Islet precursor cell (in vitro differentiated cells): Measurements from ENCODE around the gene WDFY4.

Experiments
- DNase-seq: peaks from one replicate; pipeline ENCODE4 v3.0.0-alpha.2; 2018

WDFY4 gene

DNA sequence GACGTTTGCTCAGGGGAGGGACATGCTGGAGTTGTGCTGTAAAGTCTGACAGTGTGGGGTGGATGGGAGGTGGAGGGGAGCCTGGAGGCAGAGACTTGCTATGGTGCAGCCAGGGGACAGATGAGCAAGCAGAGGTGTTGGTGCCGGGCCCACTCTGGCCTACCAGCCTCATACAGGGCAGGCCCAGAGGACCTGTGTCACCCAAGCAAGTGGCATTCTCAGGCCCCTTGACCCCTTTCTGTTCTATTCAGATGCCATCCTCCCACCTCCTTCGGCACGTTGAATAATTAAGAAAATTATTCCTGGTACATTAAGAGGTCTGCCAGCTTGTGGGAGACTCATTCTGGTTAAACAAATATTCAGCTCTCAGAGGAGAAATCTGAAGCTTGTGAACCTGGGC is 8.5 kb downstream of the WDFY4 start:
- DNase-seq, result peak; percentile 31

DNA sequence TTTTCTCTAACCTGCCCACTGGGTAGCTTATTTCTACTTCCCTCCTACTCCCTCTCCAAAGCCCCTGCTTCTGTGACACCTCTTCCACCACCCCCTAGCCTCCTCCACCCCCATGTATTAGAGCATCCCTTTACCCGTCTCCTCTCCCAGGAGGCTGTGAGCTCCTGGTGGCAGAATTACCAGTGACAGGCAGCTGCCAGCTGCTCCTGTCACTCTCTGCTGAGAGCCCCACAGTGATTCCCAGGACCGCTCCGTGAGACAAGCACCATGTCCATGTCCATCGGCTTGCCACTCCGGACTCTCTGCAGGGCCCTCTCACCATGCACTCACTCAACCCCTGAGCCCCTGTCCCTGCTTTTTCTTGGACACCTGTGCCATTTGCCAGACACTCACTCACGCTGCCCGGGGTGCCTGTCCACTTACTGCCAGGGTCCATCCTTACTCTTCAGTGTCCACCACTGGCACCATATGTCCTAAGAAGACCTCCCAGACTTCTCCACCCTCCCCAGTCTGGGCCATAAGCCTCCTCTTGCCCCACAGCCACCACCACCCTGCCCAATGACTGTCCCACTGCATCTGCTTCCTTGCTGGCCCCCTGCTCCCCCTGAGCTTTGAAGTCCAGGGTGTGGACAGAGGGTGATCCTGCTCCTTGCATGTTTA is 9.8 kb downstream of the WDFY4 start:
- peak; percentile 40 for DNase-seq

GRCh38 chr10:48695636-48696534 is 11.2 kb downstream of the WDFY4 start:
- DNase-seq, result peak; percentile 32

DNA sequence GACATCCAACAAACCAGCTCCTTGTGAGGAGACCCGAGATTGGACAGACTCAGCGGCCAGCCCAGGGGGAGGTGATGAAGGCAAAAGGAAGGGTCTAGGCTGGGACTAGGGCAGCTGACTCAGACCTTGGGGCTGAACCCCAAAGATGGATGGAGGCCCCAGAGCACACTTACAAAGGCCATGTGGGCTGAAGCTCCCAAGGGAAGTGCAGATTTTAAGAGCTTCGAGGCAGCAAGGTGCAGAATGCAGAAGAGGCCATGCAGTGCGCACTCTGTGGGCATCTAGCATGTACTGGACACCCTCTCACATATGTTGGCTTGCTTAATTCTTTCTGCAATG is 11.8 kb downstream of the WDFY4 start:
- DNase-seq, result peak; percentile 32

DNA sequence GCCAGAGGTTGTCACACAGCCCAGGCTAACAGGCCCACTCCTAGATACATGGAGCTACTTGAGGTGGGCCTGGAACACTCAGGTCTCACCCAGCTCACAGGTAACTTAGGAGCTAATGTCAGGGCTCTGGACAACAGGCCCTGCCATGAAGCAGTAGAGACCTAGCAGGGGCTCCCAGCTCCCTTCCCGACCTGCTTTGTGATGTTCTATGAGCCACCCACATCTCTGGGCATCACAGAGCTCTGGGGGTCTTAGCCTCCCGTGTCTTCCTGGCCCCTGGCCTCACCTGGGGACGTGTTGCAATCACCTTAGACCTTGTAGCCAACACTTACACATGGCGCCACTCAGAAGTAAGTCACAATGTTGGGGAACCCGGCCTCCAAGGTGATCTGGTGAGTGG is 12.4 kb downstream of the WDFY4 start:
- DNase-seq, result peak; percentile 33

GRCh38 chr10:48697821-48698764 is 13.4 kb downstream of the WDFY4 start:
- DNase-seq, result peak; percentile 37

GRCh38 chr10:48699011-48699627 is 14.4 kb downstream of the WDFY4 start:
- DNase-seq, result peak; percentile 41

DNA sequence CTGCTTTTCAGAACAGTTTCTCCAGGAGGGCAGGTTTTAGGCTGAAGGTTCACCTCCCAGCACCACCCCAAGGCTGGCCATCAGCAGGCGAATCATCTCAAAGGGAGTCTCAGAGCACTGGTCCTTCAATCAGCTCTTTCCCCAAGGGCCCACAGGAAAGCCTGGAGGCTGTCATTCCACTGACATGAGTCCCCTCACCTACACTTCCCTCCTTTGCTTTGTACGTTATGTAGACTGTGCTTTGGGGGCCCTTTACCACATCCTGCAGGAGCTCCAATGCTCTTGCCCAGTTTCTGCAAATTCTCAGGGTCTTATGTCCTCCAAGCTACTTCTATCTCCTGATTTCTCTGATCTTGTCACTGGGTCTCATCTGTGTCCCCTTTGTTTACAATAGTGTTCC is 15.4 kb downstream of the WDFY4 start:
- peak; percentile 52 for DNase-seq

GRCh38 chr10:48700493-48700892 is 15.8 kb downstream of the WDFY4 start:
- peak; percentile 20 for DNase-seq

DNA sequence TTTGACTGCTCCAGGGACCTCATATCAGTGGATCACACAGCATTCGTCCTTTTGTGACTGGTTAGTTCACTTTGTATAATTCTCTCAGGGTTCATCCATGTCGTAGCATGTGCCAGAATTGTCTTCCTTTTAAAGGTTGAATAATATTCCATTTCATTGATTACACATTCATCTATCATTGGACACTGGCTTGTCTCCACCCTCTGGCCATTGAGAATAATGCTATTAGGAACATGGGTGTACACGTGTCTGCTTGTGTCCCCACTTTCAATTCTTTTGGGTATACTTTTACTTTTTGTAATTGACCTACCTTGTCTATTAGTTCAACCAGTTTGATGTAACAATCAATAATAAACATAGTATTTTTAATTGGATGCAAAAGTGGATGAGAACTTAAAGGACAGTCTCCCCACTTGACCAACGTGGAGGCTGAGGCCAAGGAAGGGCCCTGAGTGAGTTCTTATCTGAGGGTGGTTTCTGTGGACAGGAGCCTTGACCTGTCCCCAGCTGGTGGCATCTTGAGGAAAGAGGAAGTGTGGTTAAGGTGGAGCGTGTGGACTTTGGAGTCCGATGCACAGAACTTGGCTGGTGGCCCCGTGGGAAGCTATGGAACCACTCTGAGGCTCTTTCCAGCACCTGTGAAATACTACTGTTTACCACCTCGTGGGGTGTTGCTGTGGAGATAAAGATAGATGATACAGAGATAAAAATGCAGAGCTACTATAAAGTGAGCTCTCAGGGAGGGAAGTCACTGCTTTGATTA is 16.6 kb downstream of the WDFY4 start:
- peak; percentile 17 for DNase-seq

DNA sequence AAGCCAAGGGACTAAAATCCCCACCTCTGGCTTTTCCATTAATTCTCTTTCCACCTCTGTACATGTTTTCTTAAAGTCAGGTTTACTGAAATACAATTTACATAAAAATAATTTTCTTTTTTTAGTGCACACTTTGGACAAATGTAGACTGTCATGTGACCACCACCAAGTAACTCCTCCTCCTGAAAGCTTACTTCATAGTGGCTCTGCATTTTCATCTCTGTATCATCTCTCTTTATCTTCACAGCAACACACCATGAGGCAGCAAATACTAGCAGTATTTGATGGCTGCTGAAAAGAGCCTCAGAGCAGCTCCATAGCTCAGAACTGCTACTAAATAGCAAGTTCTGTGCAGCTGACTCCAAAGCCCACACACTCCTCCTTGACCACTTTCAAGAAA is 17.3 kb downstream of the WDFY4 start:
- DNase-seq, result no peak

GRCh38 chr10:48703531-48704122 is 19.0 kb downstream of the WDFY4 start:
- no peak for DNase-seq

DNA sequence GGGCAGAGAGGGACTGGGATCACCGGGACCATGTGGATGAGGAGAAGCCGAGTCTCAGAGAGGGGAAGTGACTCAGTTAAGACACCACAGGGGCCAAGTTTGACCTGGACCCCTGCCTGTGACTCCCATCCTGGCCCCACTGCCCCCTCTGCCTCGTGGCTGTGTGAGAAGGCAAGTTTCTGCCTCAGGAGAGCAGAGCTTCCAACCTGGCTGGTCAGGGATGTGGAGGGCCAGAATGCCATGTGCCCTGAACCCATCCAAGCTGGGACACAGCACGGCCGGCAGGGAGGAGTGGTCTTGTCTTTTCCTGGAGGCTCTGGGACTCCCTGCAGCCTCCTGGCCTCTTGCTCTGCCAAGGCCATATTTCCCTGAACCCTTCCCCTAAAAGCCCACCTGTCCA is 19.5 kb downstream of the WDFY4 start:
- DNase-seq, result peak; percentile 43

GRCh38 chr10:48705401-48705938 is 20.8 kb downstream of the WDFY4 start:
- DNase-seq, result peak; percentile 22

- DNase-seq, result peak; percentile 29
Observed at GRCh38 chr10:48707472-48707871, 22.8 kb downstream of the WDFY4 start.

DNA sequence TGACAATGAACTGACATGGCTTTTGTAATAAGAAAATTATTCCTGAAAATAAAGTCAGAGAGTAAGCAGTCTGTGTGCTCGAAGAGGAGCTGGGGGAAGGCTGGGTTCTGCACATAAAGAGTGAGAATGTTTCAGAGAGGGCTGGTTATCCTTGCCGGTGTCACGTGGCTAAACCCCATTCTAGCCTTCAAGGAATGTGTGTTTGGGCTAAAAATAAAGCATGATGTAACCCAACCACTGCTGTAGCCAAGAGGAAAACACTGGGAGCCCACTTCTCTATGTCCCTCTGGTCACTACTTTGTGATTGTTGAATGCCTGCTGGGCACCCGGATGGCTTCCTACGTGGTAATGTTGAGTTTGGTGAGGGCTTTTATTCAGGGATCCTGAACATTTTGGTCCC is 23.5 kb downstream of the WDFY4 start:
- DNase-seq, result peak; percentile 60

GRCh38 chr10:48710647-48711275 is 26.1 kb downstream of the WDFY4 start:
- DNase-seq, result no peak

GRCh38 chr10:48711830-48712229 is 27.2 kb downstream of the WDFY4 start:
- DNase-seq, result no peak

GRCh38 chr10:48714088-48714487 is 29.4 kb downstream of the WDFY4 start:
- DNase-seq, result no peak

GRCh38 chr10:48716416-48716815 is 31.7 kb downstream of the WDFY4 start:
- no peak for DNase-seq

DNA sequence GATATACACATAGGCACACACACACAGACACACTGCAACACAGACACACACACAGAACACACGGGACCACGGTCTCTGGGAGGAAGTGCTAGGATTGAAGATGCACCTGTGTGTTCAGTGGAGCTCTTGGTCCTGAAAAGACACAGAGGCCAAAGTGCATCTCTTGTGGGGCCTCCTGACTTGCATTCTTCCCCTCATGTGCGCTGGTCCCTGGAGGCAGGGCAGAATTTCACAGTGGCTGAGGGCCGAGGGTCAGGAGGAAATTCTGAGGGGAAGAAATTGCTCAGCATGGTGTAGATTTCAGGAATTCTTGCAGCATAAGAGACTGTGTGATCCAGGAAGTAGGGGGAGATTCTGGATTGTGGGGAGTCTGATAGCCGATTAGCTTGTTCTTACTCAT is 35.9 kb downstream of the WDFY4 start:
- no peak for DNase-seq
